ENCODE measurements around the gene RPH3AL. TPM values are rescaled to one million over a fixed set of nuclear protein-coding genes. Genes with fewer than 3 reads are reported as not detected.

RPH3AL gene
- total RNA-seq, 2 experiments from 2014 or later = 3.2 to 4.6 TPM

DNA sequence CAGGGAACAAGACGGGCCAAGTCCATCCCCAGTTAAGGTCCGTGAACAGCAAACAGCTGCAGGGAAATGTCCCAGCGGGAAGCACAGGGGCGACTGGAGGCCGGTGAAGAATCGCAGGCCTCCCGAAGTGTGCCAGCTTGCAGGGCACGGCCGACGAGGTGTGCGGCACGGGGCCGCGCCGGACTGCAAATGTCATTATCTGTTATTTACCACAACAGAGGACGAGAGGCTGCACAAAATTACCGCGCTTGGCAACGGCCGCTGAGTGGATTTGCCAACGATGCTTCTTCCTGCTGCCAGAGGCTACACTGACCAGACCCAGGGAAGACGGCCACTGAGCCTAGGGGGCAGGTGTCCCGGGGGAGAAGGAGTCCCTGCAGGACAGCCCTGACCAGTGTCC lies 53.1 kb downstream of the RPH3AL start:
- Mint-ChIP-seq H3K9me3 (no peaks in the 10 kb centered on the region), H3K4me3 (no peak overlapping the region), H3K27me3 (no peaks in the 10 kb centered on the region), H3K36me3 (ENCODE audit: low read depth) (no peaks in the 10 kb centered on the region), H3K27ac (no peak overlapping the region), H3K4me1 (no peaks in the 10 kb centered on the region)
- no peak for DNase-seq
- ChIA-PET POLR2A (no interaction called here), CTCF (interaction anchor here (1.1 kb wide), 1 partner anchor 39 kb away, joined by 3 read pairs; no protein-coding TSS in a partner anchor)

DNA sequence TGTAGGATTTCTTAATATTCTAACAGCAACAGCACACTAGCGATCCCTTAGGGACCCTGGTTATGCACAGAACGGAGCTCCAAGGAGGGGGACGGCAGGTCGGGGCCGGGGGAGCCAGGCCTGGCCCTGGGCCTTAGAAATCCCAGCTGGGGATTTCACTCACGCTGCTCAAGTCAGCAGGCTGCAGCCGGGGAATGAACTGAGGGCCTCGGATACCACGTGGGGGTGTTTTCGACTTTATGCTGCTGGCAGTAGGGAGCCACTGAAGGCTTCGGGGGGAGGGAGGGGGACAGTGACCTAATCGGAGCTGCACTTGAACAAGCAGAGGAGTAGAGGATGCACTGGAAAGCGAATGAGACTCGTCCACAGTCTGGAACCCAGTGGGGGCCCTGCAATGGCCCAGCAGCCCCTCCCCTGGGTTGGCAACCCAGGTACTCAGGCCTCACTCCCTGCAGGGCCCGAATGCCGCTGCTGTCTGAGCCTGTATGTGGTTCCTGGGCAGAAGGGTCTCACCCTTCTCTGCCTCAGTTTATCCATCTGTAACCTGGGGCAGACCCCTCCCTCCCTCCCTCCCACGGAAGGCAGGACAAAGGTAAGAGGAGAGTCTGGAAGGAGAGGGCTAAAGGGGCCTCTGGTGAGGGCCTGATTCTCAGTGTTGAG lies 53.7 kb downstream of the RPH3AL start:
- Mint-ChIP-seq H3K4me1 (no peaks in the 10 kb centered on the region), H3K36me3 (ENCODE audit: low read depth) (no peaks in the 10 kb centered on the region), H3K9me3 (no peaks in the 10 kb centered on the region), H3K27me3 (no peaks in the 10 kb centered on the region), H3K27ac (no peak overlapping the region), H3K4me3 (no peak overlapping the region)
- POLR2A ChIA-PET = no interaction called here
- DNase-seq = no peak
- CTCF ChIA-PET = interaction anchor here (1.1 kb wide), 1 partner anchor 38 kb away, joined by 3 read pairs; no protein-coding TSS in a partner anchor

DNA sequence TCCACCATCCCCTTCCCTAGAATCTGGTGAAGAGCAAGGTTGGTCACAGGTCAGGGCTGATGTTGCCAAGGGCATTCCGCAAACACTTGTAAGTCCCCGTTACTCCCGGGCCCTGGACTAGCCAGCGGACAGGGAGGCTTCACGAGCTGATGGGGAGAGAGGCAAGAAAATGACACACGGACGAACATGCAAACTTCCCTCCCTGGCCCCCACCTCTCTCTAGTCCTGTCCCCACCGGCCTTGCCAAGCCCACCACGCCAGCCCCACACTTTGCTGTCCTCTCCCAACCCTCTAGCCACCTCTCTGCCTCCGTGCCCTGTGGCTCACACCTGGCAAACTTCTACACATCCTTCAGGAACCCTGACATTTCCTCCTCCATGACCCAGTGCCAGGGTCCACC lies 54.8 kb downstream of the RPH3AL start:
- ChIA-PET CTCF (no interaction called here), POLR2A (no interaction called here)
- DNase-seq = no peak
- Mint-ChIP-seq H3K27ac (no peak overlapping the region), H3K4me3 (no peak overlapping the region), H3K4me1 (peaks cover 5% of the 10 kb centered on the region), H3K9me3 (no peaks in the 10 kb centered on the region), H3K36me3 (ENCODE audit: low read depth) (no peaks in the 10 kb centered on the region), H3K27me3 (no peaks in the 10 kb centered on the region)

DNA sequence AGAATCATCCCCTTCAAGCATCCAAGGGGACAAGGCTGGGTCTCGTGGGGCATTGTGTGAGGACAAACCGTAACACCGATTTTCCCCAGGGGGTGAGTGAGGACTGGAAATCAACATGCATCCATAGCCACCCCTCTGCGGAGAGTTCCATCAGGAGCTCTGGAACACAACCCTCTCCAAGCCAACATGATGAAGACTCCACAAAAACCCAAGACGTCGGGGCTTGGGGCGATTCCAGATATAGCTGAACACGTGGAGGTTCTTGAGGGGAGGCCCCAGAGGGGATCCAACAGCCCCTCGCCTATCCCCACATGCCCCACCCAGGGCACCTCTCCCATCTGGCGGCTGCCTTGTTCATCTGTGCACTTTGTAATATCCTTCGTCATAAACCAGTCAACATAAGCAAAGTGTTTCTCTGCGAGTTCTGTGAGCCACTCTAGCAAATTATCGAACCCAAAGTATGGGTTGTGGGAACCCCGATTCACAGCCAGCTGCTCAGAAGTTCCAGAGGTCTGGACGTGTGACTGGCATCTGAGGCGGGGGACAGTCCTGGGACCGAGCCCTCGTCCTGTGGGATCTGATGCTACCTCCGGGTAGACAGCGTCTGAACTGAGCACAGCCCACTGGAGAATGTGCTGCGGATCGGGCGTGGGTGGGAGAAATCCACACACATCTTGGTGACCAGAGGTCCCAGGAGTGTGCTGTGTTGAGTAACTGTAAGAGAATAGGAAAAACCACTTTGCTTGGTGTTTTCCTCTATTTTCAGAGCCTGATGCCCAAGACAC lies 55.5 kb downstream of the RPH3AL start:
- H3K9me3 Mint-ChIP-seq = no peaks in the 10 kb centered on the region
- no peaks in the 10 kb centered on the region for H3K36me3 Mint-ChIP-seq (ENCODE audit: low read depth)
- CTCF ChIA-PET = no interaction called here
- DNase-seq = no peak
- no peaks in the 10 kb centered on the region for H3K27me3 Mint-ChIP-seq
- peaks cover 7% of the 10 kb centered on the region for H3K4me1 Mint-ChIP-seq
- H3K27ac Mint-ChIP-seq = no peak overlapping the region
- POLR2A ChIA-PET = no interaction called here
- no peak overlapping the region for H3K4me3 Mint-ChIP-seq

DNA sequence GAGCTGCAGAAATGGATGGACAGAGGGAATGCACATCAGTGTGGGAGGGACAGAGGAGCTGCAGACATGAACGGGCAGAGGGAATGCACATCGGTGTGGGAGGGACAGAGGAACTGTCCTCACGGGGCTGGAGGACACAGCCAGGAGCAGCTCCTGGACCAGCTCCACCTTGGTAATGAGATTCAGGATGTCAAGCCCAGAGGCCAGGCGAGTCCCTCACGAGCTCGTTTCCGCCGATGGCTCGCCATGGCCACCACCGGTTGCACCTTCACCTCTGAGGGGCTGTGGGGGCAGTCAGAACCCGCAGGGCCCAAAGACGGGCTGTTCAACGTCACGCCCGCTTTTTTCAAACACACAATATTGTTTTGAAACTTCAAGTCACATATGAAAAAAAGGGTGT lies 56.2 kb downstream of the RPH3AL start:
- peaks cover 7% of the 10 kb centered on the region for H3K4me1 Mint-ChIP-seq
- H3K36me3 Mint-ChIP-seq (ENCODE audit: low read depth) = no peaks in the 10 kb centered on the region
- H3K4me3 Mint-ChIP-seq = no peak overlapping the region
- no peak overlapping the region for H3K27ac Mint-ChIP-seq
- no peaks in the 10 kb centered on the region for H3K27me3 Mint-ChIP-seq
- POLR2A ChIA-PET = no interaction called here
- CTCF ChIA-PET = no interaction called here
- no peaks in the 10 kb centered on the region for H3K9me3 Mint-ChIP-seq
- peak; percentile 5 for DNase-seq

DNA sequence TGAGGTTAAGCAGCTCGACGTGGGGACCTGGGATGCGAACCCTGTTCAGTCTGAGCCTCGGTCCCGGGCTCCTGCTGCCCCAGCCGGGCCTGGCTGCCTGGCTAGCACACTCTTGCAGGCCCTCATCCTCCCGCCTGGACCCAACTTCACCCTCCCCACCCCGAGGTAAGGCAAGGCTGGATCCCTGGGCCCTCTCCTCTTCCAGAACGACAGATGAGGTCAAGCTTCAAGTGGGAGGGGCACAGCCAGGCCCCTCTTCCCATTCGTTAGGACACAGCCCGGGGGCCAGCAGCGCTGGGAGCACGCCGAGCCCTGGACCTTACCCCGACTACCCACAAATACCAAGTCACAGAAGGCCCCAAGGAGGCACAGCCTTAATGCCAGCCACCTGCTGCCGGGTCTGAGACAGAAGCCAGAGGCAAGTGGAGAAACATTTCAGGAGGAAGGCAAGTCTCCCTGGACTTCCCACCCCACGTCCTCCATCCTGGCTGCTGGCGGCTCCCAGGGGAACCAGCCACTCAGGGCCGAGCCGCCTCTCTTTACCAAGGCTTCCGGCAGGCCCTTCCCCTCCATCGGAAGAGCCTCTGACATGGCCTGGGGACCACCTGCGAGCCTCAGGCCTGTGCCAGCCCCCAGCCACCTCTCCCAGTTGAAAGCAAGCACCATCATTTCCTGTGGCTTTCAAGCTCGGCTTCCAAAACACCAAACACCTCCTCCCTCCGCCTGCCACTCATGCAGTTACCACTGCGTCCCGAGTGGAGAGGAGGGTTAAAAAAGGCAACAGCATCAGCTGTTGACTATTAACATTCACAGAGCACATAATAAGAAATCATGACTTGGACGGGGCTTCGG lies 59.9 kb downstream of the RPH3AL start:
- Mint-ChIP-seq H3K27ac (peak overlapping the region; percentile 36), H3K36me3 (ENCODE audit: low read depth) (no peaks in the 10 kb centered on the region), H3K4me1 (peaks cover 7% of the 10 kb centered on the region), H3K4me3 (no peak overlapping the region), H3K9me3 (no peaks in the 10 kb centered on the region), H3K27me3 (no peaks in the 10 kb centered on the region)
- ChIA-PET POLR2A (no interaction called here), CTCF (interaction anchor here (1.0 to 1.7 kb wide), 2 partner anchors 10 to 41 kb away, joined by 3 to 4 read pairs; no protein-coding TSS in a partner anchor)
- DNase-seq = peak; percentile 10

DNA sequence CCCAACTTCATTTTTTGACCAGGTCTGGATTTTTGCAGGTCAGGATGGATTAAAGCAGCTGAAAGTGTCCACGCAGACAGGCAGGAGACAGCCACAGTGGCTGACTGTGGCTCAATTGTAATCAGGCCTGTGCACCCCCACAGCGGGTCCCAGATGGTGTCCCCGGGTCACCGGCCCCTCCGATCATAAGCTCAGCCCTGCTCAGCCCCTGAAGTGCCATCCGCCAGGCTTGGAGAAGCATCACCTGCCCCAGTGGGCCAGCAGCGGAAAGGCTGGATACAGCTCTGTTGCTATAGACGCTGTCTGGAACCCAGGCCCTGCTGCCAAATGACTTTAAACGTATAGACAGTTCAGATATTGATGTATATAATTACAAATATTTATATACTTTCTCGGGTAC lies 60.6 kb downstream of the RPH3AL start:
- POLR2A ChIA-PET = no interaction called here
- H3K4me1 Mint-ChIP-seq = peaks cover 7% of the 10 kb centered on the region
- H3K27ac Mint-ChIP-seq = no peak overlapping the region

DNA sequence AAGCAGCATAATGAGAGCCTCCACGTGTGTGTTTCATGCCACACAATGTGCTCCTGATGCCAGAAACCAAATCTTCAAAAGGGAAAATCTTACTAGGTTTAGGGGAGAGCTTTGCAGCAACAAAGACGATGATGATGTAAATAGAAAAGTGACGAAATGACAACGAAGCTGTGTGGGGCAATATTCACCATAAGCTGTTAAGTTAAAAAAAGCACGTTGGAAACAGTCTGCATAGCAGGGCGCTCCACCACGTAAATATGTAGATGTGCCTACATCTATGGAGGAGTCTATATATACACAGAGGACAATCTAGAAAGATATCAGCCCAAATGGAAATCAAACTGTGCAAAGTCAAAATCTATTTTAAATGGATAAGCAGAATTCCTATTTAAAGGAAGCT lies 61.0 kb downstream of the RPH3AL start:
- H3K4me3 Mint-ChIP-seq = no peak overlapping the region
- H3K27ac Mint-ChIP-seq = no peak overlapping the region
- peak; percentile 3 for DNase-seq
- no peaks in the 10 kb centered on the region for H3K27me3 Mint-ChIP-seq
- ChIA-PET CTCF (interaction anchor here (1.7 kb wide), 1 partner anchor 8 kb away, joined by 4 read pairs; no protein-coding TSS in a partner anchor), POLR2A (no interaction called here)
- H3K4me1 Mint-ChIP-seq = peaks cover 7% of the 10 kb centered on the region
- no peaks in the 10 kb centered on the region for H3K9me3 Mint-ChIP-seq
- H3K36me3 Mint-ChIP-seq (ENCODE audit: low read depth) = no peaks in the 10 kb centered on the region

More for the DNA sequence above, 60.6 kb downstream of the RPH3AL start:
- peak; percentile 2 for DNase-seq
- Mint-ChIP-seq H3K27me3 (no peaks in the 10 kb centered on the region), H3K36me3 (ENCODE audit: low read depth) (no peaks in the 10 kb centered on the region), H3K9me3 (no peaks in the 10 kb centered on the region), H3K4me3 (no peak overlapping the region)
- CTCF ChIA-PET = interaction anchor here (1.7 kb wide), 1 partner anchor 9 kb away, joined by 4 read pairs; no protein-coding TSS in a partner anchor

DNA sequence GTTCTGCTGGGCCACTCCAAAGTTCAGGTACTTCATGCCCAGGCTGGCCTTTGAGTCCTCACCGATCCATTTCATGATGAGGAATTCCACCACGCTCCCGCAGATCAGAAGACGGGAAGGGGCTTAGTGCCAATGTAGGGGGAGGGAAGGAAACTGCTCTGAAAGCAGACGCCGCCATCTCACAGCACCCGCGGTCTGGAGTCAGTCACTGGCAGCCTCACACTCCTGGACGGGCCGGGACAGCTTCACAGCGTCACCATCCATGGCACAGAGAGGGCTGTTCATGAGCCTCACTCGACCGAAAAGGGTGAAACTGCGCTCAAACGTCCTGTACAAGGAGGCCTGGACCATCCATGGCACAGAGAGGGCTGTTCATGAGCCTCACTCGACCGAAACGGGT lies 62.0 kb downstream of the RPH3AL start:
- POLR2A ChIA-PET = no interaction called here
- Mint-ChIP-seq H3K4me1 (peaks cover 7% of the 10 kb centered on the region), H3K9me3 (no peaks in the 10 kb centered on the region), H3K27ac (no peak overlapping the region), H3K4me3 (no peak overlapping the region), H3K36me3 (ENCODE audit: low read depth) (no peaks in the 10 kb centered on the region), H3K27me3 (no peaks in the 10 kb centered on the region)
- CTCF ChIA-PET = no interaction called here
- DNase-seq = peak; percentile 3

DNA sequence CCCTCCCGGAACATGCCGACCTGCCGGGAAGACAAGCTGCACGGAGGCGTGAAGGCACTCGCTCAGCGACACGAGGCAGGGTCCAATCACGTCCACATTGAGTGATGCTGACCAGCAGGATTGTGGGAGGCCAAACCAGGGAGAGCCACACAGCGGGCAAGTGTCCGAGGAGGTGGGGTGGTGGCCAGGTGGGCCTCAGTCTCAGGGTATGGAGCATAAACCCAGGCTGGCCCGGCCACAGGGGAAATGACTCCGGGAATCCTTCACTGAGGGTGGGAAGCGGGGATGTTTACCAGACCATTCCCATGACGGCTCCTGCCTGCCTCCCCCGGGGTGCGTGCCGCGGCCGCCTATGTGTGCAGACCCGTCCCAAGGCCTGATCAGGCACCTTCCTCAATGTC lies 62.5 kb downstream of the RPH3AL start:
- POLR2A ChIA-PET = no interaction called here
- Mint-ChIP-seq H3K36me3 (ENCODE audit: low read depth) (no peaks in the 10 kb centered on the region), H3K4me1 (peaks cover 7% of the 10 kb centered on the region)

DNA sequence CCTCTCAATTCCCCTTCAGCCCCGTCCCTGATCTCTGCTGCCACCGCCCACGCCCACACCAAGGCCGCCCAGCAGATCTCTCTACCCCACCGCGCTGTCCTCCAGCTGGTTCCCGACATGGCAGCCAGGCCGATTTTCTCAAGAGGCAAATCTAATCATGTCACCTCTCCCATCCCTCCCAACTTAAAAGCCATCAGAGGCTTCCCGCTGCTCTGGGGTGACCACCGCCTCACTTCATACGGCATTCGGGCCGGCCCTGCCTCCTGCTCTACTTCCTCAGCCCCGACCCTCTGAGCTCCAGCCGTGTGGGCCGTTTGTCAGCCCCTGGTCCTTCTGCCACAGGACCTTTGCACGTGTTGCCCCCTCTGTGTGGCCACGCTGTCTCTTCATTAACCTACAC lies 63.2 kb downstream of the RPH3AL start:
- Mint-ChIP-seq H3K27me3 (no peaks in the 10 kb centered on the region), H3K9me3 (no peaks in the 10 kb centered on the region), H3K27ac (no peak overlapping the region), H3K36me3 (ENCODE audit: low read depth) (no peaks in the 10 kb centered on the region), H3K4me3 (no peak overlapping the region), H3K4me1 (peaks cover 7% of the 10 kb centered on the region)
- CTCF ChIA-PET = interaction anchor here (1.4 kb wide), 1 partner anchor 20 kb away, joined by 4 read pairs; no protein-coding TSS in a partner anchor
- DNase-seq = no peak
- POLR2A ChIA-PET = no interaction called here

More for the DNA sequence above, 62.5 kb downstream of the RPH3AL start:
- CTCF ChIA-PET = interaction anchor here (1.4 kb wide), 1 partner anchor 19 kb away, joined by 4 read pairs; no protein-coding TSS in a partner anchor
- H3K9me3 Mint-ChIP-seq = no peaks in the 10 kb centered on the region
- H3K27ac Mint-ChIP-seq = no peak overlapping the region
- H3K27me3 Mint-ChIP-seq = no peaks in the 10 kb centered on the region
- DNase-seq = peak; percentile 2
- no peak overlapping the region for H3K4me3 Mint-ChIP-seq

DNA sequence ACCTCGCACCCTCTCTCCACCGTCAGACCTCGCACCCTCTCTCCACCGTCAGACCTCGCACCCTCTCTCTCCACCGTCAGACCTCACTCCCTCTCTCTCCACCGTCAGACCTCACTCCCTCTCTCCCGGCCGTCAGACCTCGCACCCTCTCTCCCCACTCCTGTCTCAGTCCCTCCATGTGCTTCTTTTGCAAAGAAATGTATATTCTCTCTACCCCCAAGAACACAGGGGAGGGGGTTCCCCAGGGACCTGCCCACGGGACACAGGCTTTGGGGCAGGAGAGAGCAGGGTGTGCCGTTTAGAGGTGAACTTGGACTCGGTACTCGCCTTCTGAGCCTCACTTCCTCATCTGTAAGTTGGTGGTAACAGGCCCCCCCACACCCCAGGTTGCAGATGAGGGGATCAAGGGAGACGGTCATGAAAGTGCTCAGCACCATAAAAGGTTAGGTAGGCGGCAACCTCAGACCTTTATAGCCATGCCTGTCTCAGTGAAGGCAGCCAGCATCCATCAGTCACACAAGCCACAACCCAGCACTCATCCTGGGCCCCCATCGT lies 63.7 kb downstream of the RPH3AL start:
- Mint-ChIP-seq H3K4me1 (peaks cover 7% of the 10 kb centered on the region), H3K36me3 (ENCODE audit: low read depth) (no peaks in the 10 kb centered on the region), H3K27ac (no peak overlapping the region), H3K27me3 (no peaks in the 10 kb centered on the region), H3K4me3 (no peak overlapping the region), H3K9me3 (no peaks in the 10 kb centered on the region)
- peak; percentile 1 for DNase-seq
- POLR2A ChIA-PET = no interaction called here
- CTCF ChIA-PET = interaction anchor here (1.4 kb wide), 1 partner anchor 20 kb away, joined by 4 read pairs; no protein-coding TSS in a partner anchor

Data from activated CD4-positive, alpha-beta T cell treated with anti-CD3 and anti-CD28 coated beads, Interleukin-2, amount 10 ng/mL, durations not matched to agents 7 days and 5 days (primary cell).